Astrocyte (in vitro differentiated cells and primary cell): Measurements from ENCODE around the gene KRT39. TPM values are rescaled to one million over a fixed set of nuclear protein-coding genes. Genes with fewer than 3 reads are reported as not detected.
A peak's percentile ranks its signal among the peaks of the same experiment; 100 is the strongest.

Experiments used
- DNase-seq: peaks from one replicate; pipeline ENCODE4 v3.0.0-alpha.2; 2010; ENCODE audit warnings: low read depth
- FAIRE-seq: peaks from 2 replicates; lab custom pipeline; 2011; peaks lifted over from hg19 to GRCh38; lab: Jason Lieb, UNC
- H2AFZ ChIP-seq: 2 replicates; pipeline ENCODE4 v1.6.0; 2012; ENCODE audit warnings: low read depth, low read length, inconsistent platforms
- H3K27ac ChIP-seq: 2 replicates; pipeline ENCODE4 v1.5.1; 2011; ENCODE audit warnings: low read depth, low read length, inconsistent platforms
- H3K27me3 ChIP-seq: 2 replicates; pipeline ENCODE4 v1.6.0; 2011; ENCODE audit warnings: low read length, inconsistent platforms; ENCODE audit not compliant: insufficient read depth
- H3K36me3 ChIP-seq: 2 replicates; pipeline ENCODE4 v1.5.1; 2011; ENCODE audit warnings: low read length, inconsistent platforms; ENCODE audit not compliant: insufficient read depth
- H3K4me1 ChIP-seq: 2 replicates; pipeline ENCODE4 v1.5.1; 2011; ENCODE audit warnings: low read length, inconsistent platforms; ENCODE audit not compliant: insufficient read depth
- H3K4me2 ChIP-seq: 2 replicates; pipeline ENCODE4 v1.6.0; 2012; ENCODE audit warnings: low read length, inconsistent platforms
- H3K4me3 ChIP-seq: 2 replicates; pipeline ENCODE4 v1.5.1; 2011; ENCODE audit warnings: low read depth, mild to moderate bottlenecking, low read length, inconsistent platforms; ENCODE audit not compliant: insufficient read depth
- H3K79me2 ChIP-seq: 2 replicates; pipeline ENCODE4 v1.6.0; 2012; ENCODE audit warnings: mild to moderate bottlenecking, low read length, inconsistent platforms; ENCODE audit not compliant: insufficient read depth
- H3K9ac ChIP-seq: 2 replicates; pipeline ENCODE4 v1.6.0; 2012; ENCODE audit warnings: mild to moderate bottlenecking, low read length, inconsistent platforms
- H3K9me3 ChIP-seq: 2 replicates; pipeline ENCODE4 v1.5.1; 2012; ENCODE audit warnings: low read depth, mild to moderate bottlenecking, low read length, inconsistent platforms; ENCODE audit not compliant: insufficient read depth
- H4K20me1 ChIP-seq: 2 replicates; pipeline ENCODE4 v1.6.0; 2012; ENCODE audit warnings: low read length, inconsistent platforms; ENCODE audit not compliant: insufficient read depth
- H3K27ac Mint-ChIP-seq: one replicate; pipeline ENCODE4 v1.8.0; 2021; ENCODE audit warnings: mild to moderate bottlenecking, mixed read lengths; ENCODE audit not compliant: unreplicated experiment
- H3K27me3 Mint-ChIP-seq: one replicate; pipeline ENCODE4 v1.8.0; 2021; ENCODE audit warnings: low read depth, mixed read lengths; ENCODE audit not compliant: unreplicated experiment
- H3K36me3 Mint-ChIP-seq: one replicate; pipeline ENCODE4 v1.8.0; 2021; ENCODE audit warnings: low read depth, mixed read lengths; ENCODE audit not compliant: unreplicated experiment
- H3K4me1 Mint-ChIP-seq: one replicate; pipeline ENCODE4 v1.8.0; 2021; ENCODE audit warnings: low read depth, mixed read lengths; ENCODE audit not compliant: unreplicated experiment
- H3K4me3 Mint-ChIP-seq: one replicate; pipeline ENCODE4 v1.8.0; 2021; ENCODE audit warnings: mild to moderate bottlenecking, moderate library complexity, mixed read lengths; ENCODE audit not compliant: unreplicated experiment
- H3K9me3 Mint-ChIP-seq: one replicate; pipeline ENCODE4 v1.8.0; 2021; ENCODE audit warnings: mild to moderate bottlenecking, mixed read lengths; ENCODE audit not compliant: unreplicated experiment
- EZH2 ChIP-seq: IDR thresholded peaks from 2 replicates; pipeline ENCODE4 v1.6.1; 2012; ENCODE audit warnings: mild to moderate bottlenecking, low read length, inconsistent platforms; ENCODE audit not compliant: insufficient read depth
- total RNA-seq: library from RNA; stranded (reverse); gene quantifications from 2 replicates; pipeline ENCODE4 v1.2.1, GENCODE V29; 2021
- TF ChIP-seq, protein P1 (sequence below): IDR thresholded peaks from 2 replicates; pipeline ENCODE4 v1.5.1; 2011; ENCODE audit warnings: low read depth, mild to moderate bottlenecking, inconsistent platforms, low read length, moderate library complexity; ENCODE audit not compliant: insufficient read depth

Gene KRT39
- total RNA-seq, 1 donor from 2014 or later, result not detected

DNA sequence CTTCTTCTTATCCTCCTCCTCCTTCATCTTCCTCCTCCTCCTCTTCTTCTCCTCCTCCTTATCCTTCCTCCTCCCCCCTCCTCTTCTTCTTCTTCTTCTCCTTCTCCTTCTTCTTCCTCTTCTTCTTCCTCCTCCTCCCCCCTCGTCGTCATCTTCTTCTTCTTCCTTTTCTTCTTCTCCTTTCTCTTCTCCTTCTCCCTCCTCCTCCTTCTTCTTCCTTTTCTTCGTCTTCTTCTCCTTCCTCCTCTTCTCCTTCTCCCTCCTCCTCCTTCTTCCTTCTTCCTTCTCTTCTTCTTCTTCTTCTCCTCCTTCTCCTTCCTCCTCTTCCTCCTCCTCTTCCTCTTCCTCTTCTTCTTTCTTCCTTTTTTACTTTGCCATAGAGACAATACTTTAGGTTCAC, 24.2 kb downstream of the KRT39 start:
- Mint-ChIP-seq H3K36me3 (no peaks in the 10 kb centered on the region), H3K4me1 (peaks cover 2% of the 10 kb centered on the region), H3K27ac (no peak overlapping the region), H3K27me3 (no peaks in the 10 kb centered on the region), H3K9me3 (peaks cover 3% of the 10 kb centered on the region), H3K4me3 (no peak overlapping the region)
- Histone ChIP-seq H3K9ac (no peak overlapping the region), H3K9me3 (no peaks in the 10 kb centered on the region), H4K20me1 (no peaks in the 10 kb centered on the region), H3K36me3 (no peaks in the 10 kb centered on the region), H3K4me1 (peaks cover 3% of the 10 kb centered on the region), H3K27me3 (no peaks in the 10 kb centered on the region), H3K4me3 (no peak overlapping the region), H3K79me2 (no peaks in the 10 kb centered on the region), H3K27ac (no peak overlapping the region), H2AFZ (no peak overlapping the region), H3K4me2 (no peak overlapping the region)
- FAIRE-seq (no peak), DNase-seq (no peak)
- TF ChIP-seq EZH2, result no peak
- TF ChIP-seq, protein P1, sequence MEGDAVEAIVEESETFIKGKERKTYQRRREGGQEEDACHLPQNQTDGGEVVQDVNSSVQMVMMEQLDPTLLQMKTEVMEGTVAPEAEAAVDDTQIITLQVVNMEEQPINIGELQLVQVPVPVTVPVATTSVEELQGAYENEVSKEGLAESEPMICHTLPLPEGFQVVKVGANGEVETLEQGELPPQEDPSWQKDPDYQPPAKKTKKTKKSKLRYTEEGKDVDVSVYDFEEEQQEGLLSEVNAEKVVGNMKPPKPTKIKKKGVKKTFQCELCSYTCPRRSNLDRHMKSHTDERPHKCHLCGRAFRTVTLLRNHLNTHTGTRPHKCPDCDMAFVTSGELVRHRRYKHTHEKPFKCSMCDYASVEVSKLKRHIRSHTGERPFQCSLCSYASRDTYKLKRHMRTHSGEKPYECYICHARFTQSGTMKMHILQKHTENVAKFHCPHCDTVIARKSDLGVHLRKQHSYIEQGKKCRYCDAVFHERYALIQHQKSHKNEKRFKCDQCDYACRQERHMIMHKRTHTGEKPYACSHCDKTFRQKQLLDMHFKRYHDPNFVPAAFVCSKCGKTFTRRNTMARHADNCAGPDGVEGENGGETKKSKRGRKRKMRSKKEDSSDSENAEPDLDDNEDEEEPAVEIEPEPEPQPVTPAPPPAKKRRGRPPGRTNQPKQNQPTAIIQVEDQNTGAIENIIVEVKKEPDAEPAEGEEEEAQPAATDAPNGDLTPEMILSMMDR, result no peak

DNA sequence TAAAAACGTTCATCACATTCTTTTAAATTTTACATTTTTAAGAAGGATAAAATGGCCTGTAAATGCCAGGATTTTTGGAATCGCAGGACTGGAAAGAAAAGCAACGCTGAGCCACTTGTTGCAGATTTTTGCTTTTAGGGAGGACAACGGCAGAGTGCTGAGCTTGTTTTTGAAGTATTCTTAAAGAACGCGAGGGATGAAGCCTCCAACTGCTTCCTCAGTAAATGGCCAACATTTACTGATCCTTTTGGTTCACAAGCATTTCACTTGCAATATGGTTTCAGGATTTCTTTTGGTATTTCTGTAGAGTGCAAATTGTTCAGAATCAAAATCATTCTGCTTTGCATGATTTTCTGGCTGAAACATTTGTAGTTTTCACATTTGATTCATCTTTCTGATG, 26.5 kb downstream of the KRT39 start:
- TF ChIP-seq, protein P1, result no peak
- TF ChIP-seq EZH2, result no peak
- Histone ChIP-seq H3K9ac (no peak overlapping the region), H3K79me2 (no peaks in the 10 kb centered on the region), H3K4me1 (peaks cover 14% of the 10 kb centered on the region), H2AFZ (no peak overlapping the region), H3K27ac (no peak overlapping the region), H3K4me3 (no peak overlapping the region), H4K20me1 (no peaks in the 10 kb centered on the region), H3K9me3 (no peaks in the 10 kb centered on the region), H3K36me3 (no peaks in the 10 kb centered on the region), H3K27me3 (no peaks in the 10 kb centered on the region), H3K4me2 (no peak overlapping the region)
- Mint-ChIP-seq H3K4me1 (peaks cover 9% of the 10 kb centered on the region), H3K27me3 (no peaks in the 10 kb centered on the region), H3K9me3 (peaks cover 5% of the 10 kb centered on the region), H3K27ac (no peak overlapping the region), H3K36me3 (no peaks in the 10 kb centered on the region), H3K4me3 (no peak overlapping the region)
- no peak for FAIRE-seq
- no peak for DNase-seq

DNA sequence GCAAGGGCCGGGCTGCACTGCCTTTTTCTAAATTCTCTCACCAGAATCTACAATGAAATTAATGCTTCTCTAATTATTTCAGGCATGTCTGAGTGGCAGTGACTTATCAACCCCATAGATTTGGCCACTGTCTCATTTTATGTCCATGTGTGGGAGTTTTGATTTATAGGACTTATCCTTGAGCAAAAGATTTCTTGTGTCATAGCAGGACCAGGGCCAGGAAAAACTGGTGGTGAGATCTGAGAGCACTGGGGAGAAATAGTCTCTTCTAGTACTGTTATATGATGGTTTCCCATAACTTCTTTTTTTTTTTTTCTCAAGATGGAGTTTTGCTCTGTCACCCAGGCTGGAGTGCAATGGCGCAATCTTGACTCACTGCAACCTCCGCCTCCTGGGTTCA, 27.8 kb downstream of the KRT39 start:
- H3K4me3 ChIP-seq, result no peak overlapping the region
- no peak for TF ChIP-seq EZH2
- TF ChIP-seq, protein P1, result no peak
- FAIRE-seq, result no peak
- no peaks in the 10 kb centered on the region for H3K36me3 Mint-ChIP-seq
- H2AFZ ChIP-seq, result no peak overlapping the region
- H3K79me2 ChIP-seq, result no peaks in the 10 kb centered on the region
- H3K9me3 Mint-ChIP-seq, result peaks cover 2% of the 10 kb centered on the region
- peaks cover 9% of the 10 kb centered on the region for H3K4me1 Mint-ChIP-seq
- H4K20me1 ChIP-seq, result no peaks in the 10 kb centered on the region
- peaks cover 14% of the 10 kb centered on the region for H3K4me1 ChIP-seq
- H3K9ac ChIP-seq, result no peak overlapping the region
- H3K4me2 ChIP-seq, result no peak overlapping the region
- no peaks in the 10 kb centered on the region for H3K27me3 ChIP-seq
- no peaks in the 10 kb centered on the region for H3K27me3 Mint-ChIP-seq
- peak; percentile 90 for DNase-seq
- H3K36me3 ChIP-seq, result no peaks in the 10 kb centered on the region
- no peaks in the 10 kb centered on the region for H3K9me3 ChIP-seq
- H3K27ac Mint-ChIP-seq, result no peak overlapping the region
- H3K27ac ChIP-seq, result no peak overlapping the region
- H3K4me3 Mint-ChIP-seq, result no peak overlapping the region
